Measurements from ENCODE around the gene ISX. TPM values are rescaled to one million over a fixed set of nuclear protein-coding genes. Genes with fewer than 3 reads are reported as not detected.

Gene ISX
- total RNA-seq, 4 donors from 2014 or later, result not detected

DNA sequence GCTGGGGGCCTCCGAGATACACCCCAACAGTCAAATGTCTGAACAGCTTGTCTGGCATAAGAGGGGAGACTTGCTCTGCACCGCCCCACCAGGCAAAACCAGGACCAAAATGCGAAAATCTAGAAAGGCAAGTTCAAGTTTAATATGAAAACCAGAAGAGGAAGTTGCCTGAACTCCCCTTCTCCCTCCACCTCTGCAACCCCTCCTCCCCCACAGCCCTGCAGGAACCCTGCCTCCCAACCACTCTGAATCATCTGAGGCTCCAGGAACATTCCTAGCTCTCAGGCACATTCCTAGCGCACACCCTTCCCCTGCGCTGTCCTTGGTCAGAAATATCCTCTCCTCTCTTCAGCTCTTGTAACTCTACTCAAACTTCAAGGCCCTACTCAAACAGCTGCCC is 36.7 kb downstream of the ISX start:
- no peaks in the 10 kb centered on the region for H3K36me3 ChIP-seq
- WGBS, 2 donors, result 62 to 64% methylated on average over 5 of the region's 5 CpGs
- H3K4me1 ChIP-seq, result no peaks in the 10 kb centered on the region
- no peak for DNase-seq (ENCODE audit: low spot score in 2 of 2)
- H3K27ac ChIP-seq, result no peak overlapping the region
- H3K9me3 ChIP-seq, result peaks cover 0 to 4% (median 0%) of the 10 kb centered on the region in 4 donors
- no peak overlapping the region for H3K4me3 ChIP-seq
- no peaks in the 10 kb centered on the region for H3K27me3 ChIP-seq
- TF ChIP-seq POLR2A (IDR thresholded peaks at IDR 0.05), result no peak
- TF ChIP-seq EP300 (IDR thresholded peaks at IDR 0.05), result no peak
- TF ChIP-seq, protein P1, sequence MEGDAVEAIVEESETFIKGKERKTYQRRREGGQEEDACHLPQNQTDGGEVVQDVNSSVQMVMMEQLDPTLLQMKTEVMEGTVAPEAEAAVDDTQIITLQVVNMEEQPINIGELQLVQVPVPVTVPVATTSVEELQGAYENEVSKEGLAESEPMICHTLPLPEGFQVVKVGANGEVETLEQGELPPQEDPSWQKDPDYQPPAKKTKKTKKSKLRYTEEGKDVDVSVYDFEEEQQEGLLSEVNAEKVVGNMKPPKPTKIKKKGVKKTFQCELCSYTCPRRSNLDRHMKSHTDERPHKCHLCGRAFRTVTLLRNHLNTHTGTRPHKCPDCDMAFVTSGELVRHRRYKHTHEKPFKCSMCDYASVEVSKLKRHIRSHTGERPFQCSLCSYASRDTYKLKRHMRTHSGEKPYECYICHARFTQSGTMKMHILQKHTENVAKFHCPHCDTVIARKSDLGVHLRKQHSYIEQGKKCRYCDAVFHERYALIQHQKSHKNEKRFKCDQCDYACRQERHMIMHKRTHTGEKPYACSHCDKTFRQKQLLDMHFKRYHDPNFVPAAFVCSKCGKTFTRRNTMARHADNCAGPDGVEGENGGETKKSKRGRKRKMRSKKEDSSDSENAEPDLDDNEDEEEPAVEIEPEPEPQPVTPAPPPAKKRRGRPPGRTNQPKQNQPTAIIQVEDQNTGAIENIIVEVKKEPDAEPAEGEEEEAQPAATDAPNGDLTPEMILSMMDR (IDR thresholded peaks at IDR 0.05), result no peak

DNA sequence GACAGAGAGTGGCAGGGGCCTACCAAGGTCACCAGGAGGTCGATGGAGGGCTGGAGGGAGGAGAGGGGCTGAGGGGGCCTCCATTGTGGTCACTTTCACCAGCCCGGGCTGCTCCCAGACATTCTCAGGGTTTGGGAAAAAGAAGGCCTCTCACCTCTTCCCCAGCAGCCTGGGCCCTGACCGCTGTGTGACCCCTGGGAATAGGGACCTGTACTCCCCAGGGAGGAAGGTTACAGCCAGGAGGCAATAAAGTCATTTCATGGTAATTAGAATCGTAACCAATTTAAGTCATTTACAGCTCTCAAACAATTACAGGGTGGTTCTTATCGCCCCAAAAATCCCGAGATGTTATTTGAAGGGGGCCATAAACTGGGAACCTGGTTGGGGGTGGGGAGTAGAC is 37.8 kb downstream of the ISX start:
- TF ChIP-seq POLR2A (IDR thresholded peaks at IDR 0.05) (no peak), EP300 (IDR thresholded peaks at IDR 0.05) (no peak)
- TF ChIP-seq, protein P1 (IDR thresholded peaks at IDR 0.05), result no peak
- Histone ChIP-seq H3K4me1 (no peaks in the 10 kb centered on the region), H3K27me3 (no peaks in the 10 kb centered on the region), H3K36me3 (no peaks in the 10 kb centered on the region), H3K9me3 (peaks cover 0 to 12% (median 0%) of the 10 kb centered on the region in 4 donors), H3K27ac (peak overlapping the region in 1 of 4 donors; percentile 4), H3K4me3 (no peak overlapping the region)
- 11 to 17% methylated on average over 6 of the region's 6 CpGs for WGBS, 2 donors
- DNase-seq (ENCODE audit: low spot score in 2 of 2), result no peak

DNA sequence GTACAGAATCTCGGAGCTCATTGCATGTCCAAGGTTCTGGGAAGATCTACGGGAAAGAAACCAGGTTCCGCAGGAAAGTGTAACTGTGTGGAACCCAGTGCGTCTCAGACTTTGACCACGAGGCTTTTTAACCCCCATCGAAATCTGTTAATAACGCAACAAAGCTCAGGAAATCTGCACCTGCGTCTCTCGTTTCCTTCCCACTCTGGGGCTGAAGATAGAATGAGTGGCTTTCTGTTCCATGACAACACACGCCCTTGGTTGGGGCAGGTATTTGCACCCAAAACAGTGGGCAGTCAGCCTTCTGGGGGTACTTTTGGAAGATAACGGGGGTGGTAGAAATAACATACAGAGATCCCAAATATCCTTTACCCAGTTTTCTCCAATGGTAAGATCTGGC is 38.5 kb downstream of the ISX start:
- Histone ChIP-seq H3K4me3 (no peak overlapping the region), H3K27me3 (no peaks in the 10 kb centered on the region), H3K9me3 (peaks cover 0 to 19% (median 0%) of the 10 kb centered on the region in 4 donors), H3K4me1 (no peaks in the 10 kb centered on the region), H3K27ac (no peak overlapping the region), H3K36me3 (no peaks in the 10 kb centered on the region)
- no peak for TF ChIP-seq POLR2A (IDR thresholded peaks at IDR 0.05)
- TF ChIP-seq, protein P1 (IDR thresholded peaks at IDR 0.05), result no peak
- TF ChIP-seq EP300 (IDR thresholded peaks at IDR 0.05), result no peak
- WGBS, 2 donors, result 77 to 81% methylated on average over 11 of the region's 11 CpGs
- no peak for DNase-seq (ENCODE audit: low spot score in 2 of 2)

DNA sequence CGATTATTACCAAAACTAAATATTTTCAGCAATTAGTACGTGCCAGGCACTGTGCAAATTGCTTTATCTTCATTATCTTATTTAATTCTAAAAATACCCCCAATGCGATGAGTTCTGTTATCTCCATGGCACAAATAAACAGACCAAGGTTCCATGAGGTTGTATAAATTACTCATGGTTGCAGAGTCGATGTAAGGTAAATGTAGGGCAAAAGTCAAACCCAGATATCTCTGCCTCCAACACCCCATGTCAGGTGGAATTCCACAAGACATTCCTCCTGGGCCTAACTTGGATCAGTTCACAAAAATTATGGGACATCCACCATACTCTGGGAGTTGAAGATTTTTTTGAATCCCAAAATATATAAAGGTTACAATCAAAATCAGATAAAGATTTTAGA is 43.7 kb downstream of the ISX start:
- Histone ChIP-seq H3K27ac (no peak overlapping the region), H3K27me3 (no peaks in the 10 kb centered on the region), H3K9me3 (peaks cover 0 to 19% (median 0%) of the 10 kb centered on the region in 4 donors), H3K36me3 (no peaks in the 10 kb centered on the region), H3K4me3 (no peak overlapping the region), H3K4me1 (no peaks in the 10 kb centered on the region)
- TF ChIP-seq, protein P1 (IDR thresholded peaks at IDR 0.05), result no peak
- TF ChIP-seq POLR2A (IDR thresholded peaks at IDR 0.05) (no peak), EP300 (IDR thresholded peaks at IDR 0.05) (no peak)
- WGBS, 2 donors, result 68 to 72% methylated on average over 4 of the region's 4 CpGs
- no peak for DNase-seq (ENCODE audit: low spot score in 2 of 2)

DNA sequence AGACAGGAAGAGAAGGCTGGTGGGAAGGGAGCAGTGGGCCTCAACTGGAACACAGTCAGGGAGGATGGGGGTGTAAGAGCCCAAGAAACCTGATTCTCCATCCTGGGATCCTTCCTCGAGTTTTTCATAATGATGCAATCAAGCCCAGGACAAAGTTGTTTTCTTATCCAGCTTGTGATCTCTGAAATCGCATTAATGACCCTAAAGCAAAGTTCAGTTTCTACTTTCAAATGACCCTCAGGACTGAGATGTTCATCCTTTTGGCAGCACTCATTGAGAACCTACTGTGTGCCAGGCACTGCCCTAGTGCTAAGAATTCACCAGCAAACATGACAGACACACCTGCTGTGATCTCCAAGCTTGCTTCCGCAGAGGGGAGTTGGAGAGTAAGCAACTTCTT is 45.3 kb downstream of the ISX start:
- H3K9me3 ChIP-seq, result peaks cover 0 to 19% (median 0%) of the 10 kb centered on the region in 4 donors
- H3K4me1 ChIP-seq, result no peaks in the 10 kb centered on the region
- H3K4me3 ChIP-seq, result no peak overlapping the region
- no peaks in the 10 kb centered on the region for H3K27me3 ChIP-seq
- TF ChIP-seq POLR2A (IDR thresholded peaks at IDR 0.05) (no peak), EP300 (IDR thresholded peaks at IDR 0.05) (no peak)
- TF ChIP-seq, protein P1 (IDR thresholded peaks at IDR 0.05), result no peak
- H3K27ac ChIP-seq, result no peak overlapping the region
- DNase-seq (ENCODE audit: low spot score in 2 of 2), result no peak
- no peaks in the 10 kb centered on the region for H3K36me3 ChIP-seq
- WGBS, 2 donors, result 67 to 72% methylated on average over 3 of the region's 3 CpGs
